Embryonic facial prominence (tissue), 1 donor: ENCODE data around the gene HLF.
"Not testable (repeated sequence)": the region's sequence is repeated elsewhere in the genome, so short reads cannot be mapped to it uniquely, and the experiment has no call there.

ENCODE experiments used
- DNase-seq: peaks from one replicate; pipeline ENCODE4 v3.0.0-alpha.2; 2016; ENCODE audit errors: extremely low spot score

The HLF gene

DNA sequence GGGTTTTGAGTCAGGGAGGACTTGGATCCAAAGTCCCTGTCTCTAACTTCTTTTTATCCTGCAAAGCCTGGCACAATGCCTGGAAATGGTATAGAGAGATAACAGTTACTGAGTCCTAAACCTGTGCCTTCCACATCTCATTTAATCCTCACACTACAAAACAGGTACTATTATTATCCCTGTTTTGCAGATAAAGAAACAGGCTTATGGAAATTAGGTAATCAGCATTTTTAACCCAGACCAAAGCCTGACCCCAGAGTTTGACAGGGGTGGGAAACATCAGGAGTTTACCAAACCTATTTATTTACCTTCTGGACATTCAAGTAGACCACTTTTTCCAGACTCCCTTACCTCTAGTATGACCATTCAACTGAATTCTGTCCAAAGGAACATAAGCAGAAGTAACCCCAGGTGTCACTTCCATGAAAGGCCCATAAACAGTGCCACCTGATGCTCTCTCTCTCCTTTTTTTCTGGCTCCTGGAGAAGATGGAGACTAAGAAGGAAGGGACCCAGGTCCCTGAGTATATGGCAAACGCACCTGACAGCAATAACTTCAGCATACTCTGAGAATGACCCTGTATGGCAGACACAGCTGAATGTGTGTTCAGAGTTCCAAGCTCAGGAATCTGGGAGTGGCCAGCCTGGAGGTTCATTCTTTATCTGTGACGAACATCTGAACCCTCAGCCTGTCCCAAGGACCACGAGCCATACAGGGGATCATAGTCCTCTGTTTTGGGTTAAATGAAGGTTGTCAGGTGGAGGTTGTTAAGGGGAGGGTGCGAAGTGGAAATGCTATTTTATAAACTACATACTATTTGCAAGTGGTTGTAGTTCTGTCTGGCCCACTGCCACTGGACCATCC is 62.7 kb downstream of the HLF start:
- no peak for DNase-seq

DNA sequence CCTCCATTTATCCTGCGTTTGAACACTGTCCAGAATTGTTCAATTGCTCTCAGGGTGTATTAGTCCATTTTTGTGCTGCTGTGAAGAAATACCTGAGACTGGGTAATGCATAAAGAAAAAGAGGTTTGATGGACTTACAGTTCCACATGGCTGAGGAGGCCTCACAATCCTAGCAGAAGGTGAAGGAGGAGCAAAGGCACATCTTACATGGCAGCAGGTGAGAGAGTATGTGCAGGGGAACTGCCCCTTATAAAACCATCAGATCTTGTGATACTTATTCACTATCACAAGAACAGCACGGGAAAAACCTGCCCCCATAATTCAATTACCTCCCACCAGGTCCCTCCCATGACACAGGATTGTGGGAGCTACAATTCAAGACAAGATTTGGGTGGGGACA is 63.8 kb downstream of the HLF start:
- DNase-seq, result not testable (repeated sequence)

DNA sequence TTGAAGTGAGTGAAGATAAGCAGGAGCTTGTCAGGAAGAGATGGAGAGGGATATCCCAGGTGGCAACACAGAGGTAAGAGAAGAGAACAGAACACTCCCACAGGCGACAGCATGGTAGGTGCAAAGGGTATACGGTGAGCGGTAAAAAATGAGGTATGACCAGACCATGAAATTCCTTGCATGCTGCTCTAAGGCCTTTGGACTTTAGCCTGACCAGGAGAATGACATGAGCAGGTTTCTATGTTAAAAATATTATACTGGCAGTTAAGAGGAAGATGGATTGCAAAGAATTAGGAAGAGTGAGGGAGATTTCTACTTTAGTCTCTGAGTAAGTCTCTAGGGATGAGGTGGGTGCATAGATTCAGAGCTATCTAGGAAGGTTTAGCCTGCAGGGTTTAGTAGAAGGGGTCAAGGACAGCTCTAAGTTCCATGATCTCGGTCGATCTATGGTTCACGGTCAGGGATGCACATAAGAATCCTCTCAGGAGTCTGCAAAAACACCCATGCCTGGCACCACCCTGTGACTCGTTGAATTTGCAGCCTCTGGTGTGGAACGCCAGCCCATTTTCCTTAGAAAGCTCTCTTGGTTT is 65.7 kb downstream of the HLF start:
- DNase-seq, result no peak

DNA sequence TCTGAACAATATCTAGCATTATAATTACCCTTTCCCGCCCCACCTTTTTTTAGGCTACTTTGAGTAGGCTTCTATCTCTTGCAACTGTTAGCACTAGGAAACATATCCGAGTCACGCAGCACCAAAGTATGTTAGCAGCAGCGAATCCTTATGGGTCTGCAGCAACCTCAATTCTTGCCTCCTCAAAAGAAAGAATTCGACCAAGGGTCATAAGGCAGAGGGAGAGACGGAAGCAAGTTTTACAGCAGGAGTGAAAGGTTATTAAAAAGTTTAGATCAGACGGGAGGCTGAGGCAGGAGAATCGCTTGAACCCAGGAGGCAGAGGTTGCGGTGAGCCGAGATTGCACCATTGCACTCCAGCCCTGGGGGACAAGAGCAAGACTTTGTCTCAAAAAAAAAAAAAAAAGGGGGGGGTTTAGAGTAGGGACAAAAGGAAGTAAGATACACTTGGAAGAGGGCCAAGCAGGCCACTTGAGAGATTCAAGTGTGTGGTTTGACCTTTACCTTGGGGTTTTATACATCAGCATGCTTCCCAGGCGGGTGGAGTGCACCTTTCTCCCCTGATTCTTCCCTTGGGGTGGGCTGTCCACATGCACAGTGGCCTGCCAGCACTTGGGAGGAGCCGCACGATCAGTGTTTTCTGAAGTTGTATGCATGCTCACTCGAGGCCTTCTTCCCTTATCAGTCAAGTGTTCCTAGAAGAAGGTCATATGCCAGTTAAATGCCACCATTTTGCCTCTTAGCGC is 67.7 kb downstream of the HLF start:
- no peak for DNase-seq

DNA sequence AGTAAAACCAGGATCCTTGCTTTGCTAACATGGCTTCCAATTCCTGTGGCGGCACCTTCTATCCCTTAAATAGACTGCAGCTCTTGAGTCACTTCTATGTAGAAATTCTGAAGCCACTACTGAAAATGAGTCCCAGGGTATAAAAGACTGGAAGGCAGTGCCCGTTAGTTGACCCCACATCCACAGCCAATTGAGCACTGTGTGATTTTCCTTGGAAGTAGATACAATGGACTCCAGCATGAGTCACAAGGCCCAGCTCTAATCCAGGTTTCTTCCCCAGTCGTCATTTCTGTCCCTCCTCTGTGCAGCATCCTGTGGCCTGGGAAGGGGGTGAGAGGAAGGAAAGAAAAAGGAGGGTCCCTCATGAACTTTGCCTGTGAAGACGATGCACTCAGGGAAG is 69.5 kb downstream of the HLF start:
- no peak for DNase-seq

DNA sequence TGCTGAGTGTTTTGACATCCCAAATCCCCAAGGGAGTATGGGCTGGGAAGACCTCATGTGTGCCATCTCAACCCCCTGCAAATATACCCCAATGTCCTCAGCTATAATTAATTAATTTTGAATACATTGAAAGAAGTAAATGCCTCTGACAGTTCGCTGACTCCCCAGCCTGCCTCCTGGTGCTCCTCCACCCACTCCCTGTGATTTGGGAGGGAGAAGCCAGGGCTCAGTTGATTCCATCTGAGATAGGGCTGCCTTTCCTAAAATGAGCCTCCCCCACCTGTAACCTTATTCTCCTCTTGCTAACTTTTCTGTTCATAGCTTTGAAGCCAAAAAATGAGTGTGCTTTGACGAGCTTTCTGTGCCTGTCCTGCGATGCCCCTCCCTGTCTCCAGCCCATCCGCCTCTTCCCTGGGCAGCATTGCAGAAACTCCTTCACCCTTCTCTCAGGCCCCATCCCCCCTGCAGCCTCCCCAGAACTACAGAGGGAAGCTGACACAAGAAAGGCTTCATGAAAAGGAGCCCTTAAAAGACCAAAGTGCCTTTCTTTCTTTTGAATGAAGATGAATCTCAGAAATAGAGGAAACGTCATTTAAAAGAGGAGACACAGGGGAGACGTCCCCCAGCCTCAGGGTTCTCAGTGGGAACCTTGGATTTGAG is 70.3 kb downstream of the HLF start:
- no peak for DNase-seq

DNA sequence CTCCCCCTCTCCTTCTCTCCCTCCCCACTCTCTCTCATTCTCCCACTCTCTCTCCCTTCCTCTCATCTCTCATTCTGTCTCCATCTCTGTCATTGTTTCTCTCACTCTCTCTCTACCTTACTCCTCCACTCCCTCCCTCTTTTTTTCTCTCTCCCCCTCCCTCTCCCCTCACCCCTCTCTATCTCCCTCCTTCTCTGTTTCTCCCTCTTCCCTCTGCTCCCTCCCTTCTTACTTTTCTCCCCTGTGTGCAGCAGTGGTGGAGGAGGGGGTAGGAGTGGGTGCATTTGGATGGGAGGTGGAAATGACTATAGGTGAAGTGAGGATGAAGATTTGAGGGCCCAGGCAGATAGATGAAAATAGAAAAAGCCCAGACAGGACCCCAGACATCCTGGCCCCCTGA is 70.9 kb downstream of the HLF start:
- DNase-seq, result no peak

DNA sequence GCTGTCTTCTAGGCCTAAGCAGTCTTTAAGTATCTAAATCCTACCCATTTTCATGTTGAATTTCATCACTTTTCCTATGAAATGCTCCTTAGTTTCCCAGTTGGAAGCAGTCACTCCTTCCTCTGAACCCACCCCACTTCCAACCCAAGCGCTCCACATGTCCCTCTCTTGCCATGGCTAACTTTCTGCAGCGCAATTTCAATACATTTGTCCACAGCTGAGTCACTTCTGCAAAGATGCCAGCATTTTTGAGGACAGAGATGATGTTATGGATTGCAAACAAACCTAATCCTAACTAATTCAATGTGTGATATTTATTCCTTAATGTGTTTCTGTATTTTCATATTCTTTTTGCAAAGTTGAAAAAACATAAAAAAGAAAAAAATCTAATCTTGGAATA is 71.7 kb downstream of the HLF start:
- DNase-seq, result no peak

DNA sequence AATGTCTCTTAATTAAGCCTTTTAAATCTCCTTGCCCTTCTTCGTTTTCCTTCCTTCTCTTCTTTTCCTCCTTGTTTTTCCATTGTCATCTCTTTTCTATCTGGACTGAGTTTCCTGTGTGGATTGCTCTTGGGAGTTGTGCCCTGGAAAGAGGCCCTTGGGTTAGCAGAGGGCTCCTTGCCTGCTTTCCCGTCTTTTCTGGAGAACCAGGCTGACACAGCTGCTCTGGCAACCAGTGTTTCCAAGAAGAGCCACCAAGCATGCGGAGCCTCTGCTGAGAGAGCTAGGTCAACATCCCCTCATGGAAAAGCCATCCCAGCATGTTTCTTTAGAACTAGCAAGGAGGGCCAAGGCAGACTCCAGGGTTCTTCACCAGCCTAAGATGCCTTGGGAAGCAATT is 75.4 kb downstream of the HLF start:
- DNase-seq, result no peak

DNA sequence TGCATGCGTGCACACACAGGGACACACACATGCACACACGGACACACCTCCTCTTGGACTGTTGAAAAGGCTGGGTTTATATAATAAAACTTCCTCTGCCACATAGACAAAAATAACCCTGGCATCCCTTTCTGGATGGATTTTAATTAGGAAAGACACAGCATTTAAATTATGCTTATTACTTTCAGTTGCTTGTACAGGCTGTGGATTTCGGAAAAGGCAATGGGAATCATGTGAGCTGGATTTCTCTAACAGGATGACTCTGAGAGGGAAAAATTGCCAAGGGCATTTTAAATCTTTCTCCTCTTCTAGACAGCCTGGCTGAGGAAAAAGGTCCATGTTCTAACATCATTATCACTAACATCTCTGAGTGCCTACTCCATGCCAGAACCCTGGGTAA is 75.9 kb downstream of the HLF start:
- DNase-seq, result no peak

DNA sequence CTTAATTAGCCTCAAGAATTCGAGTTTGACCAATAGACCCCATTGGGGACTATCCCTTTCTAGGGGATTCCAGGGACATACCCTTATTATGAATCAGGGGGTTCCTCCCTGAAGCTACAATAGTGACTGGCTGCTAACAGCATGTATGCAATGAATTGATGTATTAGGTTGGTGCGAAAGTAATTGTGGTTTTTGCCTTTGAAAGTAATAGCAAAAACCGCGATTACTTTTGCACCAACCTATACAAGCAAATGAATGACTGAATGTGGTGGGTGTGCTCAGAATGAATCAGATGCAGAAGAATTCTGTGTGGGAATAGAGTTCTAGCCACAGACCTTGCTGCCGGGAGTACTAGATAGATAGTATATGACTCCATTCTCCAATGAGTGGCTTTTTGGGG is 76.7 kb downstream of the HLF start:
- no peak for DNase-seq

DNA sequence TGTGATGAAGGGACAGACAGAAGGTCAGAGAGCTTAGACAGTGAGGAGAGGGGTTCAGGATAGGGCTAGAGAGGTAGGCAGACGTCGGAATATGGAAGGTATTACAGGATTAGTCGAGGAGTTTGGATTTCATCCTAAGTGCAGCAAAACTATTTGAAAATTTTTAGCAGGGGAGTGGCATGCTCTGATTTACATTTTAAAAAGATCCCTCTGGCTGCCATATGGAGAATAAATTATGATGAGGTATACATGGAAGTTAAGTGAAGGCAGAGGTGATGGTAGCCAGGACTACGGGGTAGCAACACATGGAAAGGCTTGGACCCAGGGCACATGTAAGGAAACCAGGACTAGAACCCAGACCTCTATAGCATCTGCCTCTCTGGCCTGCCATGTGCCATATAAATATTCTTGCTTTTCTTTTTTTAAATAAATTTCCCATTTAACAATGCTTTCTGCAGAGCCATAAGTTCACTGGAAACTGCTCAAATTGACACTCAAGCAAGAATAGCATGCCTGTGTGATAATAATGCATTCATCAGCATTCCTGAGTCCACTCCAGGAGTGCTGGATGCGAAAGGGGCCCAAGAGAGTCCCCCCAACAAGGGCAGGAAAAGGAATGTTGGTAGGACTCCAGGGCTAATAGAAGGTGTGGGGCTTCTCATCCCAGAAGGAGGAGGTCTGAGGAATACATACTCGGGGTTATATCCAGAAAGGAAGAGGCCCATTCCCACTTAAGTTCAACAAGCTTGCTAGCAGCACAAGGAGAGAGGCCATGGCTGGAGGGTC is 78.2 kb downstream of the HLF start:
- peak; percentile 19 for DNase-seq

DNA sequence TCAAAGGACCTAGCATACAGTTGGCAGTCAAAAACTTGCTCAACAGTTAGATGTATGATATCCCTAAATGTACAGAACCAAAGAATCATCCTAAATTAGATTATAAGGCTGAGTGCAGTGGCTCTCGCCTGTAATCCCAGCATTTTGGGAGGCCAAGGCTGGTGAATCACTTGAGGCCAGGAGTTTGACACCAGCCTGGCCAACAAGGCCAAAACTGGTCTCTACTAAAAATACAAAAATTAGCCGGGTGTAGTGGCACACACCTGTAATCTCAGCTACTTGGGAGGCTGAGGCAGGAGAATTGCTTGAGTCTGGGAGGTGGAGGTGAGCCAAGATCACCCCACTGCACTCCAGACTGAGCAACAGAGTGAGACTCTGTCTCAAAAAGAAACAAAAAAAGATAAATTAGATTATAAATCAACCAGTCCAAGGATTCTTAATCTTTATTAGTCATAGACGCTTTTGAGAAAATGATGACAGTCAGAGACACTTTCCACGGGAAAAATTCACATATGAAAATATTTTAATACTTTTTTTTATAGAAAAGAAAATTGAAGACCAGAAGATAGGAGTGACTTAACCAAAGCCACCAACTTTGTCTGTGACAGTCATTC is 79.2 kb downstream of the HLF start:
- no peak for DNase-seq

DNA sequence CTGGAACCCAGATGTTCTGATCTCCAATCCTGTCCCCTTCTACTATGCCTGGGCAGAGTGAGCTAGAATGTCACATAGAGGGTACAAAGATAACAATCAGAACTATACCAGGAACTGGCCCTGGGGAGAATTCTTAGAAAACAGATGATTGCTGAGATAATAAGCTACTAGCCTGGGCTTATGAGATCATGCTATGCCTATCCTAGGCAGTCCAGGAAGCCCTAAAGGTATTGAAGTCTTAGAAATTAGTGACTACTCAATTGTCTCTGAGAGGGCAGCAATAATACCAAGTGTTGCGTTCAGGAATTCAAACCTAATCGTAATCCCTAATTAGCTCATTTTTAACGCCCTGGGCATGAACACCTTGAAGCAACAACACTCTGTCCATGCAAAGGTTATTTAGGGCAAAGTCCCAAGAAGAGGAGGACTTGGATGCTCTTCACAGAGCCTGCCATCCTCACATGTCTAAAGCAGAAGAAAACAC is 79.8 kb downstream of the HLF start:
- no peak for DNase-seq

DNA sequence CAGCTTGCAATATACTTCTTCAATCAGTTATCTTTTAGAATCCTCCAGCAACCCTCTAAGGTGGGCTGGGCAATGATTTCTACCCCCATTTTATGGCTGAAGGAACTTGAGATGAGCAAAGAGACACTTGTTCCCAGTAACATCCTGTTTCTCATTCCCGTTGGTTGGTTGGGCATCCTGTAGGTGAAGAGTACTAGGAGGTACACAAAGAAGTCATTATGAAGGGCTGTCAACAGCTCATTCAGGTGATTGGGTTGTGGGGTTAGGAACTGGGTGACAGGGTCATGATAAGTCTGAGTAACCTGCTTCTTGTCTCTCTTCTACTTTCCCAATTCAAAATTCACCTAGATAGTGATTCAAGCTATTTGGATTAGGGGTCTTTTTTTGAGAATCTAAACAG is 80.4 kb downstream of the HLF start:
- DNase-seq, result no peak

DNA sequence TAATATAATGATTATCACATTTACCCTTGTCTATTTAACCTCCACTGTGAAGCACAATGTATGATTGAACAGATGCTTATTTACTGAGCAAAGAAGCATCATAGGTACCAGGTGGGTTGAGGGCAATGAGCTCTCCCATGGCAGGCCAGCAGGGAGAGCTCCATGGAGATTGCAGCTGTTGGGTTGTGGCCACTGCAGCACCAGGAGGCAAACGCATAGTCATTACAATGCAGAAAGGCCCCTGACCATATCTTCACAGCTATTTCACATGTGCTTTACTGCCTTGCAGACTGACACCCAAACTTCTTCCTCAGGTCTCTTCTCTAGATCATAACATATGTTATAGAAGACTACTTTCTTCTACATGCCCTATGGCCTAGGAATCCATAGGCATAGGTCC is 81.9 kb downstream of the HLF start:
- no peak for DNase-seq

DNA sequence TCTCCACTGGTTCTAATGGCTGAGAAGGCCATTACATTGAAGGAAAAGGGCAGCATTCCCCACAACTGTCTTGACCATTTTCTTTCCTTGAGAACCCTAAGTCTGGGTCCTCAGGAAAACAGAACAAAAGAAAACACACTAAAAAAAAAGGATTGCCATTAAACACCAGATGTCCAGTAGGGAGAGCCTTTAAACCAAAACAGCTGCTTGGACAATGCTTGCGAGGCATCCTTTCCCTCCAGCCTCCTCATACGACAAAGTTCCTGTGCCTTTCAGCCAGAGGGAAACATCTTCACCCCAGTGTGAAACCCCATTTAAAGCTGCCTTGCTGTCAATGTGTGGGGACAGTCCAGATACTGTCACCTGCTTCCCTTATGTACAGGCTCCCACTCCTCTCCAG is 82.6 kb downstream of the HLF start:
- no peak for DNase-seq

DNA sequence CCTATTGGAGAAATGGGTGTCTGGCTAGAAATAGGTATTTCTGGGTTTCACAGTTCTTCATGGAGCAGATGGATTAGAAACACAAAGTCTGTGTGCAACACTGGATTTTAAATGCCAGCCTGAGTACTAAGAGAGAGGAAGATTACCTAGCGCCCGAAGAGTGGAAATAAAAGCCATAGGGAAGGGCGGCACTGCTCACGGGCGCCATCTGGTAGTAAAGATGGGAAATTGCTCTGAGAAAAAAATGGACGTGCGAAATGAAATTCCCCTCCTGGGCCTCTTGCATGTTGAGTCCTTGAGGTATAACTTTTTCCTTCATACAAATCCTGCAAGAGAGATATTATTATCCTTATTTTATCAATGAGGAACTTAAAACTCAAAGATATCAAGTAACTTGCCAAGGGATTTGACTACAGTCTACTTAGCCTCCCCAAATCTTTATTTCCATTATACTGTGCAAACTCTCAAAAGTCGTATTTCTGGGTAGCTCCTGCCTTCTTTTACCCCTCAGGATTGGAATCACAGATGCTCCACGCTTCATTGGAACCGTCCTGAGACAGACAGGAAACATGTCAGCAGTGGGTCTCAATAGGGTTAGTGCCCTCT is 84.1 kb downstream of the HLF start:
- DNase-seq, result peak; percentile 78

DNA sequence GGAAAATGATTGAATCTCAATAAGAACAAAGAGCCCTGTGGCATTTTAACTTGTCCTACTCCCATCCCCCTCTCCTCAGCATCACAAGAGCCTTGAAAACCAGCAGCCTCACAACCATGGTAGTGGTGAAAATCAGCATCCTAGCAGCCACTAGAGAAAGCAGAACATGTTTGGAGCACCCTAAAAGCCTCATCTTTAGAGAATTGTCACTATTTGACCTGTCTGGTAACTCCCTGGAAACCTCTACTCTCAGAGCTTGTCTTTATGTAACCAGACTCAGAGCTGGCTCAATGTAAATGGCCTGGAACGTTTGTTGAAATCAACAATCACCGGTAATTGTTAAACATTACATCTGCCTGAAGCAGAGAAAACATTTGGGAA is 86.1 kb downstream of the HLF start:
- no peak for DNase-seq

DNA sequence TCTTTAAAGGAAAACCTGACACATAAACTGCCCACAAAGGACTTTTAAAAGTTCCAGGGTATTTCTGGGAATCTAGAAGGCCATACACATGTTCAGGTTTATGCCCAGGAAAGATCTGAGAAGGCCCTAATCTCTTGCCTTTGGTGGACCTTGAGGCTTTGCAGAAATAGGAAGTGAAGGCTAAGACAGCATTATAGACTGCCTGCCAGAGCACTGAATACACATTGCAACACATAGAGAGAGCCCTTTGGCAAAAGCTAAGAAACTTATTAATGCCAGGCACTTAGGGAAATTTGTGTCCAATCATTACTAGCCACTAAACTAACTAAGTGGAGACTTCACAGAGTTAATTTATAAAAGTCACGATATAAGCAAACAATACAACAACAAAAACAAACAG is 86.5 kb downstream of the HLF start:
- DNase-seq, result no peak

DNA sequence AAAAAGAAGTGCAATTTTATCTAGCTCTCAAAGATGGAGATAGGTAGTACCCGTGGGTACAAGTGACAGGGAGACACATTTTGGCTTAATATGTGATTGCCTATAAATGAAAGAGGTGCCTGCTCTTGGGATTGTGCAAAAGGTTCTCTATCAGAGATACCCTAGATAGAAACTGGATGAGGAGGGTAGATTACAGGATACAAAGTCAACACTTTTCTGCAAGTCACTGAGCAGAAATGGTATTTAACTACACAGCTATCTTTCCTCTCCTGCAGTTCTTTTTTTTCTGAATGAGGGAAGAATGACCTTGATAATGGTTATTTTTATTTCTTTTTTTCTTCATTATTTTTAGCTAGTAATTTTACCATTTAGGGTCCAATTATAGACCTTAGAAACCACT is 89.2 kb downstream of the HLF start:
- no peak for DNase-seq
